22Rv1 (cell line): ENCODE data around the gene NUDT1.

Experiments used
- ZFX ChIP-seq: fragments of 450-650 bp; IDR thresholded peaks from 2 replicates; pipeline ENCODE4 v1.6.1; 2017; ENCODE audit warnings: antibody characterized with exemption, borderline replicate concordance
- TF ChIP-seq, protein P1 (sequence below): fragments of 450-650 bp; IDR thresholded peaks from 2 replicates; pipeline ENCODE4 v1.5.1; 2017; ENCODE audit warnings: mild to moderate bottlenecking

DNA sequence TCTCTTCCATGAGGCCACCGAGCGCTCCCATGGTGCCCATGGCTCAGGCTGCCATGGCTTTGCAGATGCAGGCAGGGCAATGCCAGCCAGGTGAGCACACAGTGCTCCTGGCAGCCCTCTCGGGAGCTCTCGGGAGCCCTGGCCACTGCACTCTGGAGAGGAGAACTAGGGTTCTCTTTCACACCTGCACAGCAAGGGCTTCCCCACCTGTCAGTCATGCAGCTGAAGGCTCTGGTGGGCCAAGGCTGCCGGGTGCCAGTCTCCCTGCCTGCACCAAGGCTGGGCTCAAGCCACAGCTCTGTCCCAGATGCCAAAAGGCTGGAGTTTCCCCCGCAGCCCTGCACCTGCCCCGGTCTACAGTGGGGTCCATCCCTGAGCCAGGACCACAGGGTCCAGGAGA, 32.6 kb downstream of the NUDT1 start:
- TF ChIP-seq, protein P1, sequence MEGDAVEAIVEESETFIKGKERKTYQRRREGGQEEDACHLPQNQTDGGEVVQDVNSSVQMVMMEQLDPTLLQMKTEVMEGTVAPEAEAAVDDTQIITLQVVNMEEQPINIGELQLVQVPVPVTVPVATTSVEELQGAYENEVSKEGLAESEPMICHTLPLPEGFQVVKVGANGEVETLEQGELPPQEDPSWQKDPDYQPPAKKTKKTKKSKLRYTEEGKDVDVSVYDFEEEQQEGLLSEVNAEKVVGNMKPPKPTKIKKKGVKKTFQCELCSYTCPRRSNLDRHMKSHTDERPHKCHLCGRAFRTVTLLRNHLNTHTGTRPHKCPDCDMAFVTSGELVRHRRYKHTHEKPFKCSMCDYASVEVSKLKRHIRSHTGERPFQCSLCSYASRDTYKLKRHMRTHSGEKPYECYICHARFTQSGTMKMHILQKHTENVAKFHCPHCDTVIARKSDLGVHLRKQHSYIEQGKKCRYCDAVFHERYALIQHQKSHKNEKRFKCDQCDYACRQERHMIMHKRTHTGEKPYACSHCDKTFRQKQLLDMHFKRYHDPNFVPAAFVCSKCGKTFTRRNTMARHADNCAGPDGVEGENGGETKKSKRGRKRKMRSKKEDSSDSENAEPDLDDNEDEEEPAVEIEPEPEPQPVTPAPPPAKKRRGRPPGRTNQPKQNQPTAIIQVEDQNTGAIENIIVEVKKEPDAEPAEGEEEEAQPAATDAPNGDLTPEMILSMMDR, result no peak
- no peak for TF ChIP-seq ZFX
